GM21786 (cell line): Measurements from ENCODE around the gene CCDC32.

Experiments used
- ATAC-seq: cut with Tn5 transposase; IDR thresholded peaks from one replicate; pipeline ENCODE4 v1.9.1; 2021; ENCODE audit not compliant: unreplicated experiment

Gene CCDC32

GRCh38 chr15:40567111-40567510 is 2.3 kb upstream of the CCDC32 start:
- ATAC-seq, result no peak

GRCh38 chr15:40565333-40566238 is 744 bp upstream of the CCDC32 start:
- ATAC-seq, result no peak

GRCh38 chr15:40563426-40563825 is 1.4 kb downstream of the CCDC32 start:
- no peak for ATAC-seq

- ATAC-seq, result no peak
Observed at GRCh38 chr15:40562691-40563090, 2.2 kb downstream of the CCDC32 start.

- no peak for ATAC-seq
Observed at GRCh38 chr15:40558952-40559742, 5.7 kb downstream of the CCDC32 start.

GRCh38 chr15:40555876-40556275 is 9.0 kb downstream of the CCDC32 start:
- no peak for ATAC-seq

- ATAC-seq, result no peak
Observed at GRCh38 chr15:40554161-40554525, 10.7 kb downstream of the CCDC32 start.

GRCh38 chr15:40550341-40551037 is 14.4 kb downstream of the CCDC32 start:
- peak; percentile 71 for ATAC-seq

- peak; percentile 5 for ATAC-seq
Observed at GRCh38 chr15:40549894-40550293, 14.9 kb downstream of the CCDC32 start.

- no peak for ATAC-seq
Observed at GRCh38 chr15:40548610-40549009, 16.2 kb downstream of the CCDC32 start.

- no peak for ATAC-seq
Observed at GRCh38 chr15:40545457-40545856, 19.4 kb downstream of the CCDC32 start.

GRCh38 chr15:40543631-40544294 is 21.1 kb downstream of the CCDC32 start:
- peak; percentile 66 for ATAC-seq

GRCh38 chr15:40543082-40543481 is 21.8 kb downstream of the CCDC32 start:
- ATAC-seq, result no peak

GRCh38 chr15:40538976-40539375 is 25.9 kb downstream of the CCDC32 start:
- ATAC-seq, result no peak

- no peak for ATAC-seq
Observed at GRCh38 chr15:40536501-40536900, 28.3 kb downstream of the CCDC32 start.

- no peak for ATAC-seq
Observed at GRCh38 chr15:40534371-40534770, 30.5 kb downstream of the CCDC32 start.

GRCh38 chr15:40533763-40534364 is 31.0 kb downstream of the CCDC32 start:
- ATAC-seq, result no peak

- no peak for ATAC-seq
Observed at GRCh38 chr15:40528801-40529200, 36.0 kb downstream of the CCDC32 start.

GRCh38 chr15:40525855-40526254 is 39.0 kb downstream of the CCDC32 start:
- no peak for ATAC-seq

GRCh38 chr15:40523611-40524010 is 41.2 kb downstream of the CCDC32 start:
- ATAC-seq, result no peak

- ATAC-seq, result no peak
Observed at GRCh38 chr15:40516322-40516721, 48.5 kb downstream of the CCDC32 start.
